ENCODE measurements around the gene NID1.

DNA sequence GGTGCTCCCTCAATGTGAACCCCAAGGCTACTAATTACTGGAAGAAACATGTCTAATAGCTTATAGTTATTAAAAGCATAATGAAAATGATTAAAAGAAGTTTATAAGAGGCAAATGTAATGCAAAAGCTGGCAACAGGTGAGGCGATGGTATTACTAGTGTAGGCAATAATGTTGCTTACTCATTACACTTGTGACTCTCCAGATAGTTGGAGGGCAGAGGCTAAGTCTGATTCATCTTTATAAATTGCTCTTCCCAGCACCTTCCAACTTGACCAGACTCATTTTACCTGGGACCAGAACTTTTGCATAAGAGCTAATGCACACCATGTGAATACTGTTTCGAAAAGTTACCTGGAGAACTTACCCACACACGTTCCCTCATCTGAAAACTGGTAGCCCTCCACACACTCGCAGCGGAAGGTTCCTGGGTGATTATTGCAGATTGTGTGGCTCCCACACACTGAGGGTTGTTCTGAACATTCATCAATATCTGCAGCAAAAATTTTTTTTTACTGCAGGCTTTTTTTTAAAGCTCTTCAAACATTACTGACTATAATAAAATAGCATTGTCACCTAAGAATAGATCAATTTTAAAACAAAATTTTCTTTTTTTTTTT is 48.0 kb downstream of the NID1 start:
- no peak for TF ChIP-seq CTCF (IDR thresholded peaks at IDR 0.05)
- TF ChIP-seq EZH2 (IDR thresholded peaks at IDR 0.05), result no peak
